HG03060 (cell line): ENCODE results near the gene MLLT1.

Experiments used
- ATAC-seq: cut with Tn5 transposase; IDR thresholded peaks from one replicate; pipeline ENCODE4 v1.9.1; 2021; ENCODE audit warnings: low read depth, moderate number of reproducible peaks; ENCODE audit not compliant: unreplicated experiment

The MLLT1 gene

GRCh38 chr19:6212403-6213265, 67.1 kb downstream of the MLLT1 start:
- no peak for ATAC-seq

DNA sequence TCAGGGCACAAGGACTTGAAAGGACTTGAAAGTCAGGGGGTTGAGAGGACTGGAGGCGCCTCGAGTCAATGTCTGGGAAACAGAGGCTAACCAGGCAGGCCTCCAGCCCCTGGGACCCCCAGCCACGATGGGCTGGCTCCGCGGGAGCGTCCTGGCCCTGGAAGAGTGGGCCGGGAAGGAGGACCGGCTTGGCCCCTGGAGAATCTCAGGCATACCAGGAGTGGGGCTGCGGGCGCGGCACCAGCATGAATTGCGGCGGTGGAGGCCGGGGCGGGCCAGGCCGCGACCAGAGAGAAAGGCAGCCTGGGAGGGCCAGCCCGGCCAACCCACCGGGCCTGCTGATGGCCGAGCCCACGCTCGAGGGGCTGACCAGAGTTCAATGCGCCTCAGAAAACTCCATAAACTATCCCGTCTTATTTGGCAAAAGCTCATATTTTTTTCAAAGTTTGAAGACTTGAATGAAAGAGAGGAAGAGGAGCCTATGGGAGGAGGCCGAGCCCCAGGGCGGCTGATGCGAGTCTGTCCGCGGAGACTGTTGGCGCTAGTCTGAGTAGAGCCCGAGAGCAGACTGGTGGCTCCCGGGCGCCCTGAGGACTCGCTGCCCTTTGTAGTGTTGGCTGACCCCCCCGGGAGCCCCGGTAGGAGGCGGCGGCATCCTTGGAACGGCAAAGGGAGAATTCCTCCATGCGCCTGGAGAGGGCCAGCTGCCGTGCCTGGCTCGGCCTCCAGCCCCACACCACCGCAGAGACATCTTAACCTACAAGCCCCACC, 68.0 kb downstream of the MLLT1 start:
- no peak for ATAC-seq

GRCh38 chr19:6210721-6211600, 68.8 kb downstream of the MLLT1 start:
- no peak for ATAC-seq

GRCh38 chr19:6210091-6210490, 69.7 kb downstream of the MLLT1 start:
- ATAC-seq = no peak

- no peak for ATAC-seq
These were observed 70.1 kb downstream of the MLLT1 start for GRCh38 chr19:6209680-6210079.

- no peak for ATAC-seq
These were observed 70.5 kb downstream of the MLLT1 start for GRCh38 chr19:6209233-6209632.

DNA sequence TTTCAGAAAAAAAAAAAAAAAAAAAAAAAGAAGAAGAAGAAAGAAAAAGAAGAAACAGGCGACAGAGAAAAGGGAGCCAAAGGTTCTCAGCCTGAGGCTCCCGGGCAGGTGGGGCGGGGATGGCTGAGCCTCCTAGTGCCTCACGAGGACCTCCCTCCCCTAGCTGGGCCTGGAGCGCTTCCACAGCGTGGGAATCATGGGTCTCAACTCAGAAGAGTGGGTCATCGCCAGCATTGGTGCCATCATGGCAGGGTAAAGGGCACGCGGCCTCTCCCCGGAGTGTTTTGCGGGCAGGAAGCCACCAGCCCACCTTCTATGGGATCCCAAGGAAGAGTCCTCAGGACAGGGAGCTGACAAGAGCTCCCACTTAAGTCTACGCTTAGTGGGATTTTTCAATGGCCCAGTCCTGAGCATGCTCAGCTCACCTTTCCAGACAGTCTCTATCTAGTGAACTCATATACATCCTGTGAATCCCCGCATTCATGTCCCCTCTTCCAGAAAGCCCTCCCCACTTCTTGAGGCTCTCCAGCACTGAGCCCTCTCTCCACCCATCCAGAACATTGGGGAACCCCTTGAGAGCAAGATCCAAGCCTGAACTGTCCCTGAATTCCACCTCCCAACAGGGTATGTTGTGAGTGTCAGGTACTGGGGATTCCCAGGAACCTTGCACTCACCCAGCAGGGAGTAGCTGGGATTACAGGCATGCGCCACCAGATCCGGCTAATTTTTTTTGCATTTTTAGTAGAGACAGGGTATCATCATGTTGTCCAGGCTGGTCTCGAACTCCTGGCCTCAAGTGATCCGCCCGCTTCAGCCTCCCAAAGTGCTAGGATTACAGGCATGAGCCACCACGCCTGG, 74.7 kb downstream of the MLLT1 start:
- ATAC-seq = no peak

- no peak for ATAC-seq
These were observed 75.6 kb downstream of the MLLT1 start for GRCh38 chr19:6204212-6204611.

DNA sequence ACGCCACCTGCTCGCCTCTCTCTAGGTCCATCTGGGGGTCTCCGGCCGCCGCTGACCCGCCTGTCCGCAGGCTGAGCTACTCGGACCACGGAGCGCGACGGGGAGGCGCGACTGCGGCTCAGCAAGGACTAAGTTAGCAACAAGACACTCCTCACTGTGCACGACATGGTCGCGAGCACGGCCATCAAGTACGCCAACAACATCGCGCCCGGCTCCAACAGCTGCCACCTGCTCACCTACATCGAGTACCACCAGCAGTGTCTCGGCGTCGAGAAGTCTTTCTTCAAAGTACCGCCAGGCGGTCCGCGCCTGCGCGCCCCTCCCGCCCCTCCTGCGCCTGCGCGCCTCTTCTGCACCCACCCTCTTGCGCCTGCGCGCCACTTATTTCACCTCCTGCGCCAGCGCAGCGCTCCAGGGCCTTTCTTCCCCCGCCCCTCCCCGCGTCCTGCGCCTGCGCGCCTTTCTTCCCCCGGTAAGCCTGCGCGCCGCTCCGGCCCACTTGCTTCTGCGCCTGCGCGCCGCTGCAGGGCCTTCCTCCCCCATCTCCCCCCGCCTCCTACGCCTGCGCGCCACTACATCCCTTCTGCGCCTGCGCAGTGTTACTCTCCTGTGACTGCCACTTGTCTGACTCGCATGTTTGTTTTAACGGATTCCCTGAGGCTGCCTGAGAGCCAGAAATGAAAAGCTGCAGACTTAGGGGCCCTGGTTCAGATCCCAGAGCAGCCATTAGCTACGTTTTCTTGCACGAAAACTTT, 80.4 kb downstream of the MLLT1 start:
- ATAC-seq = peak; percentile 69

DNA sequence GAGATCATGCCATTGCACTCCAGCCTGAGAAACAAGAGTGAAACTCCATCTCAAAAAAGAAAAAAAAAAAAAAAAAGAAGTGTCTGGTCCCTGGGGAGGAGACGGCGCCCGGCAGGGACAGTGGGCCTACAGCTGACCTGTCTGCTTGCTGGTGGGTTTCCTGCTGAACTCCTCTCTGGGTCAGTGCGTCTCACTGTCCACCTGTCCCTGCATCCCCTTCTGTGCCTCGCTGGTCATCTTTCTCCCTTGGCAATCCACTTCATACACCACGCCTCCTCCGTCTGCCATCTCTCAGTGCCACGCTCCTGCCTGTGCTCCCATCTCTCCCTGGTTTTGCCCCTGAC, 80.9 kb downstream of the MLLT1 start:
- ATAC-seq = no peak

- no peak for ATAC-seq
These were observed 83.4 kb downstream of the MLLT1 start for GRCh38 chr19:6196361-6196760.

DNA sequence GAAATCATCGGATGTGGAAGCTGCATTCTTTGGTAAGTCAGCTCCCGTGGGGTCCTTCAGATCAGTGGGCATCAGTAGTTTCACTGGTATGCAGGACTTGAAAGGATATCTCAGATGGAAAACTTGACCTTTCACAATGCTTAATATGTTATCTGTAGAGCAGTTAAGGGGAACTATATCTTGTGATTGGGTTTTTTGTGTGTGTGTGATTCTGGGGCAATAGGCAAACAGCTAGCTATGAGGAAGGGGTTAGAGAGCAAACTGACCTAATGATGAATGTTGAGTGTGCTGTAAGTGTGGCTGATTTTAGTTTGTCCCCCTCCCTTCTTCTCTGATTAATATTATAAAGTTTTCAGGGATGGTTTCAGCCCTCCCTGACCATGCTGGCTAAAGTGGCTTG, 91.0 kb downstream of the MLLT1 start:
- no peak for ATAC-seq

DNA sequence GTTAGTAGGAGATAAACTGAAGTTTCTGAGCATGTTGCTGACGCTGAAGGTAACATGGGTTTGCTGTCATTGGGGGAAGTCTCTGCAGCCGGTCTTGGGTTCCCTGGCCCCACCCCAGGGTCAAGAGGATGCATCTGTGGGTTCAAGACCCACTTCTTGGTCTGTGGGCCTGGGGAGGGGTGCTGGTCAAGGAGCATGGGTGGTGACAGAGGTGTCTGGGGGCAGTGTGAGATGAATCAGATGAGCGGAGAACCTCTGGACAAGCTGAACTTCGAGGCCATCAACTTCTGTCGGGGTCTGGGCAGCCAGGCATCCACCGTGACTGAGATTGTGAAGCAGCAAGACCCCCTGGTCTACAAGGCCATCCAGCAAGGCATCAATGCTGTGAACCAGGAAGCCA, 92.4 kb downstream of the MLLT1 start:
- no peak for ATAC-seq

DNA sequence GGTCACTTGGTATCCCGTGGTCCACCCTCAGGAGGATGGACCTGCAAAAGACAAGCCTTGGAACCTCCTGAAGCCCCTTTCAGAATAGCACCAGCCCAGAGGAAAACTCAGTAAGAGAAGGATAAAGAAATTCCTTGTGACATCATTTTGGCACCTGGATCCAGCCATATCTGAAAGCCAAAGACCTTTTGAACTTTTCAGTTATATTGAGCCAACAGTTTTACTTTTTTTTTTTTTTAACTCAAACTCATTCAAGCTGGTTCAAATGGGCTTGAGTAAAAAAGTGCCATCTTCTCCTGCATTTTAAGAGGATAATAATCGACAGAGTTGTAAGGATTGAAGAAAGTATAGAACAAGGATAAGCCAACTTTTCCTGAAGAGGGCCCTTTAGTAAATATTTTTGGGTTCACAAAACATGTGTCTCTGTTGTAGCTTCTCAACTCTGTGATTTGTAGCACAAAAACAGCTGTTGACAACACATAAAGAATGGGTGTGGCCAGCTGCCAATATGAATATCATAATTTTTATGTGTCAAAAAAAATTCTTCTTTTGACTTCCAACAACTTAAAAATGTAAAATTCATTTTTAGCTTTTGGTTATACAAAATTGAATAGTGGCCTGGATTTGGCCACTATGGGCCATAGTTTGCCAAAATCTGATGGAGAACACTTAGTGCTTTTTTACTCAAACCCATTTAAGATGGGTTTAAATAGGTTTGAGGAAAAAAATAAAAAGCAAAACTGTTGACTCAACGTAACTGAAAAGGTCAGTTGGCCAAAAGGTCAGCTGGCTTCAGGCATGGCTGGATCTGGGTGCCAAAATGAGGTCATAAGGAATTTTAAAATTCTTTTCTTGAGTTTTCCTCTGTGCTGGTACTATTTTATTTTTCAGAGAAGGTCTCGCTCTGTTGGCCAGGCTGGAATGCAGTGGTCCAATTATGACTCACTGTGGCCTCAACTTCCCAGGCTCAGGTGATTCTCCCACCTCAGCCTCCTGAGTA, 93.6 kb downstream of the MLLT1 start:
- ATAC-seq = no peak

DNA sequence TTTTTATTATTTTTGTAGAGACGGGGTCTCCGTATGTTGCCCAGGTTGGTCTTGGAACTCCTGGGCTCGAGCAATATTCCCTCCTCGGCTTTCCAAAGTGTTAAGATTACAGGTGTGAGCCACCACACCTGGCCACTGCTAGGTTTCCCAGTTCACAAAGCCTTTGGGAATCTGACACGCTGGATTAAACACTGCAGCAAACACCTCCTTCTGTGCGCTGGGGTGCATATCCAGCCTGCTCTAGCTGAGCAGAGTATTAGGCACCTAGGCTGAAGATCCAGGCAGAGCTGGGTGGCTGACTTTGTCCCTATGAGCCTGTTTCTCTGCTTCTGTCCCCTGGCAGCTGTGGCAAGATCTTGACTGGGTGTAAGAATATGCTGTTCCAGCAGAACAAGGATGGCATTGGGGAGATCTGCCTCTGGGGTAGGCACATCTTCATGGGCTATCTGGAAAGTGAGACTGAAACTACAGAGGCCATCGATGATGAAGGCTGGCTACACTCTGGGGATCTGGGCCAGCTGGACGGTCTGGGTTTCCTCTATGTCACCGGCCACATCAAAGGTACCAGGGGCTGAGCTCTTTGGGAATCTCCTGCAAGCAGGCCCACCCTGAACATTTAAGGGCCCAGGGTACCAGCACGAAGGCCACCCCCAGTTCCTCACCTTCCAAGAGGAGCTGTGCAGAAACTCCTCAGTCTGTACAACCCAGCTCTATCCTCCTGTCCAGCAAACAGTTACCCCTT, 94.5 kb downstream of the MLLT1 start:
- no peak for ATAC-seq

- ATAC-seq = no peak
These were observed 98.7 kb downstream of the MLLT1 start for GRCh38 chr19:6181119-6181518.

GRCh38 chr19:6173190-6173589, 106.6 kb downstream of the MLLT1 start:
- no peak for ATAC-seq
